GM18508 (cell line): ENCODE measurements around the gene SYTL2.
A peak's percentile ranks its signal among the peaks of the same experiment; 100 is the strongest.
"Not testable (repeated sequence)": the region's sequence is repeated elsewhere in the genome, so short reads cannot be mapped to it uniquely, and the experiment has no call there.

Experiments
- ATAC-seq: cut with Tn5 transposase; IDR thresholded peaks from one replicate; pipeline ENCODE4 v1.9.1; 2021; ENCODE audit warnings: moderate number of reproducible peaks; ENCODE audit not compliant: insufficient read depth, unreplicated experiment

Gene SYTL2

DNA sequence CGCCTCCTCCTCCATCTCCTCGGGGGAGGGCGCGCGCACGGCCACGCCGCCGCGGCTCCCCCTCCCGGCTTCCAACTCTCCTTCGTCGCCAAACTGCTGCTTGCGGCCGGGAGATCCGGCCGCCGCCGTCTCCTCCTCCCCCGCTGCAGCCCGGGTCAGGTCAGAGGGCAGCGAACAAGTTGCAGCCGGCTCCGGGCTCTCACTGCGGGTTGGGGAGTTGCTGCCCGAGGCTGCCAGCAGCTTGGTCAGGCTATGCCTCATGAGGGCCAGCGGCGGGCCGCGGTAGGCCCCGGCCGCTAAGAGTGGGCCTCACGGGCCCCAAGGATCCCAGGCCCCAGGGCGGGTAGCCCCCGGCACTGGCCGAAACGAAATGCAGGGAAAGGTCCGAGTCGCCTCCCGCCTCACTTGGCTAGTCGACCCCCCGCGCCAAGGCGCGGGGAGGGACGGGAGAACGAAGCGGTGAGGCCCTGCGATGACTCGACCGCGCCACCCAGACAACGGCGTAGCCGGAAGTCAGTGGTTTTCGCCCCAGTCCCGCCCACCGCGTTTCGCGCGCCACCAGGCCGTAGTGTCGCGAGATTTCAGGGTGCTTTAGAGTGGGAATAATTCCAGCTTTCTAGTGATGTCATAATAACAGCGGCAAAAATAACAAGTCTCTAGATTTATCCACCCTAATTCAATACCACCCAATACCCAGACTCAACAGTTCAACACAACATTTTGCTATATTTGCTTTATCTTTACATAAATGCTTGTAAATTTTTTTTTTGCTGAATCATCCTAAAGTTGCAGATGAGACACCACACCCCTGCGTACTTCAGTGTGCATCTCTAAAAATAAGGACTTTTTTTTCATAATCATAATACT is 146.1 kb downstream of the SYTL2 start, which contains the start of gene CREBZF:
Gene CREBZF (minus strand): TSS at position 515 of the 867 bp plus-strand sequence. CDS start 254 bp downstream, at position 261.
- ATAC-seq, result peak; percentile 73

- peak; percentile 48 for ATAC-seq
Observed at GRCh38 chr11:85663753-85664614, 147.0 kb downstream of the SYTL2 start.

DNA sequence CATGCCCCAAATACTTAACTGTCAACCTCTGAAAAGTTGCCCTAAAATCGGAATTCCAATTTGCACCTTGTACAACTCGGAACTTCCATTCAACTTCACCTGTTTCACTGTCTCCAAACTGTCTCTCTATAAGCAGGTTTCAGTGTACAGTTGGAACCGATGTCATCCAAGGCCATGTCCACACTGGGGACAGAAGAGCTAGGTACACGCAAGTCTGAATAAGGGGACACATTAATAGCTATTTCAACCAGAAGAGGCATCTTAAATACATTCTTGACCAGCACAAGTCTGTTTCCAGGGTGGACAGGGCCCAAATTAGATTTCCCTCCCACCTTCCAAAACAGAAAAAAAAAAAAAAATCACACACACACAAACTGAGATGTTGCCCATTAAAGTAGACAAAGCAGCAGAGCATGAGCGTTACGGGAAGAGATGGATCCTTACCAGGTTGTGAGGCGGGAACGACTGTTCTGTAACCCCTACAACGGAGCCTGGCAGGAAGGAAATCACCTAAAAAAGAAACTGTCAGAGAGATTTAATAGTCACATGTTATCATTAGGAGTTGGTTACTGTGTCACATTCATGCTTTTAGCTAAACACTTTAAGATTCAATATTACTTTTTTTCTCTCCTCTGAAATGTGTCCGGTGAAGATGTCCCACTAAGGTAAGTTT is 147.7 kb downstream of the SYTL2 start:
- no peak for ATAC-seq

- ATAC-seq, result no peak
Observed at GRCh38 chr11:85661972-85662664, 148.8 kb downstream of the SYTL2 start.

DNA sequence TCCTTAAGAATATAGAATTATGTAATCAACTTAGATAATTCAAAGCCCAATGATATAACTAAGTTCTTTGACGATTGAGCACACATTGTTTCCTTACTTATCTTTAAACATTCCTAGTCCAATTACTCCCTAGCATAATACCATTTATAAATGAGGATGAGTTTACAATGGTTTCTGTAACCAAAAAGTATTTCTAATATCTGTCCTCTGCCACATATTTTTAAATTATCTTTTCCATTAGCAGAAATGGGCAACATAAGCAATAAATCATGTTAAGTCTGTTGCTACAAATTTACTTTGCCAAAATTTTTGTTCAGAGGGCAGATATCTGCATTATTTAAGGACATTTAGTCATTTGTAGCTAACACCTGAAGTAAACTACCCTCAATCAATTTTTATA is 152.8 kb downstream of the SYTL2 start:
- ATAC-seq, result no peak

GRCh38 chr11:85656777-85657176 is 154.2 kb downstream of the SYTL2 start:
- ATAC-seq, result no peak

DNA sequence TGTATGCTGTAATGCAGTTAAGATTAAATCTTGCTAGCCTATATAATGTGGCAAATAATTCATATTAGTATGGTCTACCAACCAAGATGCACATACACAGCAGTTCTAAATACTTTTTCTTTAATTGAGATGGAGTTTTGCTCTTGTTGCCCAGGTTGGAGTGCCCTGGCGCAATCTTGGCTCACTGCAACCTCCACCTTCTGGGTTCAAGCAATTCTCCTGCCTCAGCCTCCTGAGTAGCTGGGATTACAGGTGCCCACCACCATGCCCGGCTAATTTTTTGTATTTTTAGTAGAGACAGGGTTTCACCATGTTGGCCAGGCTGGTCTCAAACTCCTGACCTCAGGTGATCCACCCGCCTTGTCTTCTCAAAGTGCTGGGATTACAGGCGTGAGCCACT is 156.6 kb downstream of the SYTL2 start:
- ATAC-seq, result not testable (repeated sequence)

GRCh38 chr11:85652786-85653447 is 158.0 kb downstream of the SYTL2 start:
- ATAC-seq, result no peak

- ATAC-seq, result no peak
Observed at GRCh38 chr11:85651118-85651517, 159.8 kb downstream of the SYTL2 start.

DNA sequence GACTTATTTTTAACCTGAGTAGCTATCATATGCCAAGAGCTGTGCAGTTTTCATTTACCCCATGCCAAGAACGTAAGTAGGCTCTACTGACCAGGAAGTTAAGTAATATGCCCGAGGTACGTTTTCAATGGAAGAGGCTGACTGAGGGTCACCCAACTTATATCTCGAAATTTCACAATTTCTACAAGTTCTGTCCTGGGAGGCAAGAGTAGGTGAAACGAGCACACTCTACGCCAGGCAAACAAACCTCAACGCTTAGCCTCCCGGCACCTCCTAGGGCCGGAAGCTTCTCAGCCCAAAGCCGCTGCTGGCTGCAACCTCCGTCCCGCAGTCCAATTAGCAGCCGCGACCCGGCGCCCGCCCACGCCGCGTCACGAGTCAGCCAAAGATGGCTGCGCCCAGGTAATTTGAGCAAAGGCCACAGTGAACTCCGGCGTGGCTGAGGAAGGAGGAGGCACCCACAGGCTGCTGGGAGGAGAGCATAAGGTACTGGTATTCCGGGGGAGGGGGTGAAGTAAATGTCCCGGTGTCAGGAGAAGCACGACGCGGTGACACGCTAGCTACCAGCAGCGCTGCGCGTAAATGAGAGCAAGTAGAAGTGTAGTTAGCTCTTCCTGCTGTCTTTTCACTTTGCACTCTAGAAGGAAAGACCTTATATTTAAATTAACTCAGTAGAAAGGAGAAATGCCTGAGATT is 163.2 kb downstream of the SYTL2 start, which contains the start of gene TMEM126A:
Gene TMEM126A (plus strand): TSS at position 364 of the 696 bp plus-strand sequence. CDS start 2,289 bp downstream, outside the sequence.
- ATAC-seq, result peak; percentile 96

- ATAC-seq, result no peak
Observed at GRCh38 chr11:85647078-85647477, 163.9 kb downstream of the SYTL2 start.
